ENCODE results near the gene MPZL1. TPM values are rescaled to one million over a fixed set of nuclear protein-coding genes. Genes with fewer than 3 reads are reported as not detected.

Gene MPZL1
- total and polyA plus RNA-seq, 8 donors = 6.3 to 46.6 (median 19.2) TPM

- Histone ChIP-seq H3K36me3 (no peaks in the 10 kb centered on the region), H3K4me1 (no peaks in the 10 kb centered on the region), H3K27ac (no peak overlapping the region), H3K4me3 (no peak overlapping the region), H3K9me3 (no peaks in the 10 kb centered on the region), H3K27me3 (no peaks in the 10 kb centered on the region)
- DNase-seq (no peak), ATAC-seq (no peak), FAIRE-seq (no peak)
- TF ChIP-seq, protein P1, sequence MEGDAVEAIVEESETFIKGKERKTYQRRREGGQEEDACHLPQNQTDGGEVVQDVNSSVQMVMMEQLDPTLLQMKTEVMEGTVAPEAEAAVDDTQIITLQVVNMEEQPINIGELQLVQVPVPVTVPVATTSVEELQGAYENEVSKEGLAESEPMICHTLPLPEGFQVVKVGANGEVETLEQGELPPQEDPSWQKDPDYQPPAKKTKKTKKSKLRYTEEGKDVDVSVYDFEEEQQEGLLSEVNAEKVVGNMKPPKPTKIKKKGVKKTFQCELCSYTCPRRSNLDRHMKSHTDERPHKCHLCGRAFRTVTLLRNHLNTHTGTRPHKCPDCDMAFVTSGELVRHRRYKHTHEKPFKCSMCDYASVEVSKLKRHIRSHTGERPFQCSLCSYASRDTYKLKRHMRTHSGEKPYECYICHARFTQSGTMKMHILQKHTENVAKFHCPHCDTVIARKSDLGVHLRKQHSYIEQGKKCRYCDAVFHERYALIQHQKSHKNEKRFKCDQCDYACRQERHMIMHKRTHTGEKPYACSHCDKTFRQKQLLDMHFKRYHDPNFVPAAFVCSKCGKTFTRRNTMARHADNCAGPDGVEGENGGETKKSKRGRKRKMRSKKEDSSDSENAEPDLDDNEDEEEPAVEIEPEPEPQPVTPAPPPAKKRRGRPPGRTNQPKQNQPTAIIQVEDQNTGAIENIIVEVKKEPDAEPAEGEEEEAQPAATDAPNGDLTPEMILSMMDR (IDR thresholded peaks at IDR 0.05) = no peak
- WGBS, 2 donors = 91 to 92% methylated on average over 6 of the region's 6 CpGs
- intact Hi-C loops (cut with DNase I) = no loop called here
Observed at GRCh38 chr1:167821356-167821685, 99.5 kb downstream of the MPZL1 start.

- H3K4me3 ChIP-seq = no peak overlapping the region
- no peaks in the 10 kb centered on the region for H3K4me1 ChIP-seq
- no peak overlapping the region for H3K27ac ChIP-seq
- DNase-seq (no peak), FAIRE-seq (no peak), ATAC-seq (no peak)
- TF ChIP-seq, protein P1 (IDR thresholded peaks at IDR 0.05) = no peak
- no peaks in the 10 kb centered on the region for H3K36me3 ChIP-seq
- 54 to 73% methylated on average over 4 of the region's 4 CpGs for WGBS, 2 donors
- H3K9me3 ChIP-seq = no peaks in the 10 kb centered on the region
- intact Hi-C loops (cut with DNase I) = no loop called here
- no peaks in the 10 kb centered on the region for H3K27me3 ChIP-seq
Observed at GRCh38 chr1:167821969-167822685, 100.3 kb downstream of the MPZL1 start.

DNA sequence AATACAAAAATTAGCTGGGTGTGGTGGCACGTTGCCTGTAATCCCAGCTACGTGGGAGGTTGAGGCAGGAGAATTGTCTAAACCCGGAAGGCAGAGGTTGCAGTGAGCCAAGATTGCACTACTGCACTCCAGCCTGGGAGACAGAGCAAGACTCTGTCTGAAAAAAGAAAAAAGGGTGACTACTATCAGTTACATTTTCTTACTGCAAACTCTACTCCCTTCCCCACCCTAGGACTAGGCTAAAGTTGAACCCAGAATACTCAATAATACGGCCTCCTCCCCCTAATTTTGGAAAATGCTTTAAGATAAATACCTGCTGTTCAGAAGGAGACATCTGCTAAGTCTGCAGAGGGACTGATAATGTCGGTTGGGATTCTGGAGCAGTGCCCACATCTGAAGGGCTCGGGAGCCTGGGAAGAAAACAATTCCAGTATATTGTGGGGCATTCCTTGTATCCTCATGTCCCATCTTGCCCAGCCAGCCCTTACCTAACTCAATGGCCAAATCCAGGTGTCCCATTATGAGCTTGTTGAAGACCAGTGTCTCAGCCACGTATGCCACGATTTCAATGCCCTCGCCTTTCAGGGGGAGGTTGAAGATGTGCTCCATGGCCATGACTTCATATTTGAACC, 102.5 kb downstream of the MPZL1 start:
- H3K27ac ChIP-seq = no peak overlapping the region
- TF ChIP-seq, protein P1 (IDR thresholded peaks at IDR 0.05) = no peak
- H3K9me3 ChIP-seq = no peaks in the 10 kb centered on the region
- ATAC-seq (no peak), FAIRE-seq (no peak), DNase-seq (no peak)
- no peak overlapping the region for H3K4me3 ChIP-seq
- H3K4me1 ChIP-seq = no peaks in the 10 kb centered on the region
- no peaks in the 10 kb centered on the region for H3K27me3 ChIP-seq
- WGBS, 2 donors = 67 to 73% methylated on average over 9 of the region's 9 CpGs
- no peaks in the 10 kb centered on the region for H3K36me3 ChIP-seq
- intact Hi-C loops (cut with DNase I) = no loop called here

DNA sequence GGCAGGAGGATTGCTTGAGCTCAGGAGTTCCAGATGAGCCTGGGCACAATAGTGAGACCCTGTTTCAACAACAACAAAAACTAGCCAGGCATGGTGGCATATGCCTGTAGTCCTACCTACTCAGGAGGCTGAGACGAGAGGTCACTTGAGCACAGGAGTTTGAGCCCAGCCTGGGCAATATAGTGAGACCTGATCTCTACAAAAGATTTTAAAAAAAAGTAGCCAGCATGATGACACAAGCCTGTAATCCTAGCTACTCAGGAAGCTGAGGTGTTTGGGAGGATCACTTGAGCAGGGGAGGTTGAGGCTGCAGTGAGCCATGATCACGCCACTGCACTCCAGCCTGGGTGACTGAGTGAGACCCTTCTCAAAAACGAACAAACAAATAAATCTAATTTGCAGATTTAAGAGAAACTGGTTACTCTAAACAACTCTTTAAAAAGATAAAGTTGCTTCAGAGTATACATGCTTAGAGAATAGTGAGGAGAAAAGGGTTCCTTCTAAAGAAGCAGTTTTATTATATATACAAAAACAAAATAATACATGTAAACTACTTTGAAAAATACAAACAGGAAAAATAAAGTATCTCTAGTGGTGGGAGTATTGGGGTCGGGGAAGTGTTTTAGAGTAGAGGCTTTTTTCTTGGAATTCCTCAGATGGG, 103.8 kb downstream of the MPZL1 start:
- ATAC-seq (no peak), DNase-seq (no peak), FAIRE-seq (no peak)
- no peaks in the 10 kb centered on the region for H3K9me3 ChIP-seq
- no peak overlapping the region for H3K27ac ChIP-seq
- H3K4me3 ChIP-seq = no peak overlapping the region
- H3K4me1 ChIP-seq = no peaks in the 10 kb centered on the region
- intact Hi-C loops (cut with DNase I) = loop anchor here in 1 of 3 donors (5.0 kb wide), 1 partner anchor 322 kb away; no protein-coding TSS in a partner anchor
- WGBS, 2 donors = 72 to 75% methylated on average over 4 of the region's 4 CpGs
- no peaks in the 10 kb centered on the region for H3K27me3 ChIP-seq
- H3K36me3 ChIP-seq = no peaks in the 10 kb centered on the region
- TF ChIP-seq, protein P1 (IDR thresholded peaks at IDR 0.05) = no peak

Data from pancreas (tissue), 10 donors.